GM18498 (cell line): Measurements from ENCODE around the gene POLE.

Experiments used
- ATAC-seq: cut with Tn5 transposase; IDR thresholded peaks from one replicate; pipeline ENCODE4 v1.9.1; 2021; ENCODE audit warnings: mild to moderate bottlenecking, moderate library complexity; ENCODE audit not compliant: unreplicated experiment

Gene POLE, protein sequence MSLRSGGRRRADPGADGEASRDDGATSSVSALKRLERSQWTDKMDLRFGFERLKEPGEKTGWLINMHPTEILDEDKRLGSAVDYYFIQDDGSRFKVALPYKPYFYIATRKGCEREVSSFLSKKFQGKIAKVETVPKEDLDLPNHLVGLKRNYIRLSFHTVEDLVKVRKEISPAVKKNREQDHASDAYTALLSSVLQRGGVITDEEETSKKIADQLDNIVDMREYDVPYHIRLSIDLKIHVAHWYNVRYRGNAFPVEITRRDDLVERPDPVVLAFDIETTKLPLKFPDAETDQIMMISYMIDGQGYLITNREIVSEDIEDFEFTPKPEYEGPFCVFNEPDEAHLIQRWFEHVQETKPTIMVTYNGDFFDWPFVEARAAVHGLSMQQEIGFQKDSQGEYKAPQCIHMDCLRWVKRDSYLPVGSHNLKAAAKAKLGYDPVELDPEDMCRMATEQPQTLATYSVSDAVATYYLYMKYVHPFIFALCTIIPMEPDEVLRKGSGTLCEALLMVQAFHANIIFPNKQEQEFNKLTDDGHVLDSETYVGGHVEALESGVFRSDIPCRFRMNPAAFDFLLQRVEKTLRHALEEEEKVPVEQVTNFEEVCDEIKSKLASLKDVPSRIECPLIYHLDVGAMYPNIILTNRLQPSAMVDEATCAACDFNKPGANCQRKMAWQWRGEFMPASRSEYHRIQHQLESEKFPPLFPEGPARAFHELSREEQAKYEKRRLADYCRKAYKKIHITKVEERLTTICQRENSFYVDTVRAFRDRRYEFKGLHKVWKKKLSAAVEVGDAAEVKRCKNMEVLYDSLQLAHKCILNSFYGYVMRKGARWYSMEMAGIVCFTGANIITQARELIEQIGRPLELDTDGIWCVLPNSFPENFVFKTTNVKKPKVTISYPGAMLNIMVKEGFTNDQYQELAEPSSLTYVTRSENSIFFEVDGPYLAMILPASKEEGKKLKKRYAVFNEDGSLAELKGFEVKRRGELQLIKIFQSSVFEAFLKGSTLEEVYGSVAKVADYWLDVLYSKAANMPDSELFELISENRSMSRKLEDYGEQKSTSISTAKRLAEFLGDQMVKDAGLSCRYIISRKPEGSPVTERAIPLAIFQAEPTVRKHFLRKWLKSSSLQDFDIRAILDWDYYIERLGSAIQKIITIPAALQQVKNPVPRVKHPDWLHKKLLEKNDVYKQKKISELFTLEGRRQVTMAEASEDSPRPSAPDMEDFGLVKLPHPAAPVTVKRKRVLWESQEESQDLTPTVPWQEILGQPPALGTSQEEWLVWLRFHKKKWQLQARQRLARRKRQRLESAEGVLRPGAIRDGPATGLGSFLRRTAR (N-terminal part only)

DNA sequence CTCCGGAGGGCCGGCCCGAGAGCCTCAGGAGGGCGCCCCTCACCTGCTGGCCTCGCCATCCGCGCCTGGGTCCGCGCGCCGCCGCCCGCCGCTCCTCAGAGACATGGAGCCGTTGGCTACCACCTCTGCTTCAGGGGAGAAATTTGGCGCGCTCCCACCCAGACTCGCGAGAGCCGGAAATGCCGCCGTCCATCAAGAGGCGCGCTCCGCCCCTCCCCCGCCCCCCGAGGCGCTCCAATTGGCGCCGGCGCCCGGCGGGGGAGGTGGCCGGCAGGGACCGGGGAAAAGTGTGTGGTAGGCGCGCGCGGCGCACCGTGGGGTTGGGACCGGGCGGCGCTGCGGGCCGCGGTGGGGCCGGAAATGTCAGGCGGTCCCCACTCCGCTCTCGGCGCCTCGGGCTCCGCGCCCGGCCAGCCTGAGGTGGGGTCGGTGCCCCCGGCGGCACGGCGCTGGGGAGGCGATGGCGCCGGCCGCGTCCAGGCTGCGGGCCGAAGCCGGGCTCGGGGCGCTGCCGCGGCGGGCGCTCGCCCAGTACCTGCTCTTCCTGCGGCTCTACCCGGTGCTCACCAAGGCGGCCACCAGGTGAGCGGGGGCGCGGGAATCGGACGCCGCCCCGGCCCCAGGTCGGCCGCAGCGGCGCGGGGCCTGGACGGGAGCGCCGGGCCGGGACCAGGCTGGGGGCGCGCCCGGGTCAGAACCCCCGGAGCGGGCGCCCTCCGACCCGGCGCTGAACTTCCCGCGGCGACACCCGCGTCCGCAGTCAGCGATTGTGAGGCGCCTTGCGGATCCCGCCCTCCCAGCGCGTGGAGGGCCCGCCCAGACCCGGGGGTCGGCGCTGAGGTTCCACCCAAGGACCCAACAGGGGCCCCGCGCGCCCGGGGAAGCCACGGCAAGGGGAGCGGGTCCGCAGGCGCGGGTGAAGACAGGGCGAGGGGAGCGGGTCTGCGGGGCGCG is at the start of gene POLE, which contains the start of gene PXMP2:
Gene POLE, minus strand, starts transcription at position 132 of the 954 bp plus-strand sequence. Its CDS starts 27 bp downstream, at position 105.
Gene PXMP2, plus strand, starts transcription at position 377 of the 954 bp plus-strand sequence. Its CDS starts 84 bp downstream, at position 461.
- peak; percentile 93 for ATAC-seq

DNA sequence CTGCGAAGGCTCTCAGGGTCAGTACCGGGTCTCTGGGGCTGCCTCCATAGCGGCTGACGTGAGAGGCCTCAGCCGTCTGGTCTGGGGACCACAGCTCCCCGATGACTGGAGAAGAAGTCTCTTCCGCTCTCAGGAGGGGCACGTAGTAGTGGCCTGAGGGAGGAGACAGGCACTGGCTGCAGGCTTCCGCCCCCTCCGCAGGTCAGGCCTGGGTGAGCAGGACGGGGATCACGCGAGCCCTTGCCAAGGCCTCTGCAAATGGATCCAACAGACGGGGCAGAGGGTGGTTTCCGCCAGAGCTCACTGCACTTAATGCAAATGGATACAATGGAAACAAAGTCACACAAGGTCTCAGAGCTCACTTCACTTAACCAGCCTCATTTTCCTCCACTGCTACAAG is 49.8 kb upstream of the POLE start:
- ATAC-seq: no peak

DNA sequence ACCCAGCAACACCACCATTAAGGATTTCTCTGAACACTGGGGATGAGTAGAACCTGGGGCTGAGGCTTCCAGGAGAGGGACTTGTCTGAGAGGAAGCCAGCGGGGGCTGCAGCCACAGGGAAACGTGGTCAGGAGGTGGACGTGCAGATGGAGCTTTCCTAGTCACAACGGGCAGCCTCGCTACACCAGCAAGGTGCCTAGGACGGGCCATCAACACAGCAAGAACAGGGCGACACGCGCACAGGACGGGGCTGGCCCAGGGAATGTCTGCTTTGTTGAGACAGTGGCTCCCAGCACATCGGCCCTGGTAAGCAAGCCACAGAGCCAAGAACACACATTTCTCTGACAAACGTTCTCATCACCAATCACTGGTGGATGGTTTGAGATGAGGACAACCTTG is 49.2 kb upstream of the POLE start:
- ATAC-seq: no peak

DNA sequence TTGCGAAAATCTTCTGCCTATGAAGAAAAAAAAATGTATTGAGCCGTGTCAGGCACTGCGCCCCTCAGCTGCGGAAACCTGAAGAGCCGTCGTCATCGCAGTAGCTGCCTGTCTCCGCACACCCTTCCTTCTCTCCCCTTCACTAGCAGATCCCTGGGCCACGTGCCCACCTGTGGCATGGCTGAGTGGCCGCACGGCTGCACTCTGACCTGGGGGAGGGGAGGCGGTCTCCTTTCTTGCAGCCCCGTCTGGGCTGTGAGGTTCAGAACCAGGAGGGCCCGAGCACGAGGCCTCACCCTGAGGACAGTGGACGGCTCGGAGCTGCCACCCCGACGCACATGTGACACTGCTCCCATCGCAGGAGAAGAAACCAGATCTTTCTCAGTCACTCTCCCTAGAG is 48.4 kb upstream of the POLE start:
- ATAC-seq: no peak

DNA sequence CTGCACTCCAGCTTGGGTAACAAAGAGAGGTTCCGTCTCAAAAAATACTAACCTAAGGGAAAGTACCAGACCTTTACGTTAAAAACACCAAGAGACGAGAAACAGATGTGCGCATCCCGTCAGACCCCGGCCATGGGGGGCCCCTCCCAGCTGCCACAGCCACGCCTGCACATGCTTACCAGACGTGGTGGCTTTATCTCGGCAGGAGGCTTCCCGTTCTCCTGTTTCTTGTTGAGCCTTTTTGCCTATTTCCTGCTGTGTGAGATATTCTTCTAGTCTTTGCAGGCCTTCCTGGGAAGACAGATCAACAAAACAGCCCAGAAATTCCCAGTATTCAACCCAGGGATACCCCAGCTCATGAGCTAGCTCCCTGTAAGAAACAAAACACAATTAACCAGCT is 47.1 kb upstream of the POLE start:
- no peak for ATAC-seq

DNA sequence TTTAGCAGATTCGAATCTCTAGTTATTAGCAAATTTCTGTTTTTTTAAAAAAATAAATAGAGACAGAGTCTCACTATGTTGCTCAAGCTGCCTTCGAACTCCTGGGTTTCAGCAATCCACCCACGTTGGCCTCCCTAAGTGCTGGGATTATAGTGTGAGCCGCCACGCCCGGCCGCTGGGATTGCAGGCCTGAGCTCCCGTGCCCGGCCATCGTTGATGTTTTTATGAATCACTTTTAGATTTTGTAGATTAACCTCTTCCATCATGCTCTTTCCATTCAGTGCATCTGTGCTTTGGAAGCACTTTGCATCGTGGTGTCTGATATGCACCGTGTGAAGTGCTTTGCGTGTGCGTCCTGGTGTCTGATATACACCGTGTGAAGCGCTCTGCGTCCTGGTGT is 44.4 kb upstream of the POLE start:
- ATAC-seq: no peak

DNA sequence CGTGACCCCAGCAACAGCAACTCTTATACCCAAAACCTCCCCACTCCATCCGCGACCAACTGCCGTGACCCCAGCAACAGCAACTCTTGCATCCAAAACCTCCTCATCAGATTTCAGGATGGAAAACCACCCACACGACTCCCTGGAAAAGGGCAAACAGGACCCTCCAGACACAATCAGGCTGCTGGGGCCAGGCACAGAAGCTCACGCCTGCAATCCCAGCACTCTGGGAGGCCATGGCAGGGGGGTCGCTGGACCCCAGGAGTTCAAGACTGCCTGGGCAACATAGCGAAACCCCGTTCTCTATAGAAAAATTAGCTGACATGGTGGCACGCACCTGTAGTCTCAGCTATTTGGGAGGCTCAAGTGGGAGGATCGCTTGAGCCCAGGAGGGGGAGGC is 43.2 kb upstream of the POLE start:
- ATAC-seq: no peak

DNA sequence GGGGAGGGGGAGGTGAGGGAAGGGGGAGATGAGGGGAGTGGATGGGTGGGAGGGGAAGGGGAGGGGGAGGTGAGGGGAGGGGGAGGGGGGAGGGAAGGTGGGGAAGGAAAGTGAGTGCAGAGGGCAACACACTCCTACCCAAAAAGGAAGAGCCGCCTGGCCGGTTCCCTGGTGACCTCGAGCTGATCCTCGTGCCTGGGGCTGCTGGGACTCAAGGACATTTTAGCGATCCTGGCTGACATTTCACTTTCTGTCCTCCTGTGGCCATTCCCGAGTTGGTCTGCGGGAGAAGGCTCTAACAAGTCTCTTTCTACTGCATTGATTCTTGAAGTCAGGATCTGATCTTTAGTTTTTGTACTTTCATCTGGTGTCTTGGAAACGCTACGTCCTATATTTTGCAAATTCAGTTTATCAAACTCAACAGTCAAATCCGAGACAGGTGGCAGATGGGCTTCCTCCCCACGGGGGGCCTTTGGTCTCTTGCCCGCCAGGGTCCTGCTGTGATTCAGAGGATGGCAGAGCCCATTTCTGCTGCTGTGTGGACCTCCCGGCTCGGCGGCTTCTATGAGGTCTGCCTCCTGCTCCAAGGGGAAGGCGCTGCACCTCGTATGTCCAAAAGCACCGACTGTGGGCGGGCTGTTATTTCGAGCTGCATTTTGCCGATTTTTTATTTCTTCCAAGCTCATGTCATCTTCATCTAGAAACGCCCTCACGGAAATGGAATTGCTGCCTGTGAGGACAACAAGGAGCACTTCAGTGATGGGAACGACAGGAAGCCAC is 42.6 kb upstream of the POLE start:
- no peak for ATAC-seq

DNA sequence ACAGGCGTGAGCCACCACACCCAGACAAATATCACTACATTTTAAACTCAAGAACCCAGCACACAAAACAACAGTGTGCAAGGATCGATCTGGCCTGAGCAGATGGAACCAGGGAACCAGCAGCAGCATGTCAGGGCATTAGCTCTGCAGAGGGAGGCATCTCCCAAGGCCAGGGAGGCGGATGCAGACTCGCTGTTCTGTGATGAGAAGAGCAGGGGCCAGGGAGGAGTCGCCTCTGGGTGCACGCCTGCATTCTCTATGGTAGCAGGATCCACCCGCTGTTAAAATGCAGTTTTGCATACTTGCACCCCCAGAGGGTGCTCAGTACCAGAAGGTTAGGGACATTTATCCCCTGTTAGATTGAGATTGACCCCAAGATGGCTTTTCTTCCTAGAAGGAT is 41.4 kb upstream of the POLE start:
- no peak for ATAC-seq

DNA sequence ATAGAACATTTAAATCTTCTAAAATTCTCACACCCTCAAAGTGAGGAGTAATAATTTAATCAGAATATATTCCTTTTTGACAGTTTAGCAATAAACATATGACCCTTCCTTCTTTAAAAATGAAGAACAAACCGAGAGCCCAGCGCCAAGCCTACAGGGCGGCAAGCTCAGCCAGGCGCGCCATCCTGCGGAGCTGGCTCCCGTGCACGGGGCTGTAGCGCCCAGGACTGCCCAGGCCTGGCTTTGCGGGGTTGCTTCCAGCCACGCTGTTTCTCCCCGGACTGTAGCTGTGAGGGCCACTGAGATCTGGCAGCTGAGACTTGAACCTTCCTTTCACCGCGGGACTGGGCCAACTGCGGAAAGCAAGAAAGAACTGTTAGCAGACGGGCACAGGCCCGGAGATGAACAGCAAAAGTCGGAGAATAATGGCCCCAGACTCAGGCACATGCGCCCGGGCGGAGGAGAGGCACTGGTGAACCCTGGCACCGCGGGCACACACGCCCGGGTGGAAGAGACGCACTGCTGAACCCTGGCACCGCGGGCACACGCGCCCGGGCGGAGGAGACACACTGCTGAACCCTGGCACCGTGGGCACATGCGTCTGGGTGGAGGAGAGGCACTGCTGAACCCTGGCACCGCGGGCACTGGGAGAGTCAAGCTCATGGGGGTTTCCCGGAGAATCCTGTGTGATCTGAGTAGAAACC is 40.1 kb upstream of the POLE start:
- ATAC-seq: no peak

DNA sequence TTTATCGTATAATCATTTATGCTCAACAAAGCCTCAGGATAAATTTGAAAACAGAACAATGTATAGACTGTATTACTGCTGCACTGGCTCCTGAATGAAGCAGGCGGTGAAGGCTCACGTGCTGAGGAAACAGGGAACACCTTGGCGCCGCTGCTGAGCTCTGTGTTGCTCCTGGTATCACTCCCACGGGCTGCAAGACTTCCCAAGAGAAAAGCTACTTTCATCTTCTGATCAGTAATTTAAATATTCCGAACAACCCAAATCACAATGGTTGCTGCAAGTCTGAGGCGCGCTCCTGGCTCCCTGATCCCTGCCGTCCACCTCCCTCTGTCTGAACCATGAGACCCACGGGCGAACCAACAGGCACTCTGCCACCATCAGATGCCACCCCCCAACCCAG is 39.2 kb upstream of the POLE start:
- no peak for ATAC-seq

DNA sequence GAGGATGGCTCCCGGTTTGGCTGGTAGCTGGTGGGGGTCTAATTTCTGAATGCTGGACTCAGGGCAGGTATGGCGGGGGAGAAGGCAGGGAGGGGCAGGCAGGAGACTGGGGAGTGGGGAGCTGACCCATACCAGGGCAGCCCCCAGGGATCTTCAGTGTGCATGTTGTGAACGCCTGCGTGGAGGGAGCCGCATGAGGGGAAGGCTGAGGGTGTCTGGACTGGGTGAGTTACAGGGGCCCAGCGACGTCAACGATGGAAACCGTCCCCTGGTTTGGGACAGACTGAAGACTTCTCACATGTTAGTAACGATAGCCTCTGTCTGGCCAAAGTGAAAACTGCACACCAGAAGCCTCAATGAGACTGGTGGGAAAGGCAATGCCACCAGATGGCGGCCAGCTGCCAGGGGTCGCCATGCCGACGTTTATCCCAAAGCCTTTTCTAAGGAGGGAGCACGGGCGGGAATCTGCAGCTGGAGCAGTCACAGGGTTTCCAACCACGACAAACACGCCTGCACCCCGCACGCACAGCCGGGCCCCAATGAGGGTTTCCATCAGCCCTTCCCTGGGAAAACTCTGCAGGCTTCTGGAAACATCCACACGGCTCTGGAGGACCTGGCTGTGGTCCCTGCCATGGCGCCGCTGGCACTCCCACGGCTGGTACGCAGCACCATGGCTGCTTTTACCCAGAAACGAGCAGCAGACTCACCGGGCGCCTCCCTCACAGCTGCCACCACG is 37.5 kb upstream of the POLE start:
- no peak for ATAC-seq

DNA sequence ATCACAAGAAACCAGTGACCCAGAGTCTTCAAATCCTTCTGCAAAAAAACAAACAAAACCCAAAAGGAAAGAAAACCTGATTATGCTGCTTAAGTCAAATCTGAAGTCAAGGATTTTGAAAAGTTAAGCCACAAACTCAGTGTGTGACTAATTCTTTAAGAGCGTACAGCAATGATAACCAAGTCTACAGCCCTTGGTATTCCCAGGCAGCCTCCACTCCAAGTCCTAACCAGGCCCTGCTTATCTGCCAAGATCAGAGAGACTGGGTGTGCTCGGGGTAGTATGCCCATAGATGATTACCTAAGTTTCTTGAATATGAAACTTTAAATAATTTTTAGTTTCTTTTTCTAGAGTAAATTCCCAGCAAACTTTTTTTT is 36.6 kb upstream of the POLE start:
- no peak for ATAC-seq

DNA sequence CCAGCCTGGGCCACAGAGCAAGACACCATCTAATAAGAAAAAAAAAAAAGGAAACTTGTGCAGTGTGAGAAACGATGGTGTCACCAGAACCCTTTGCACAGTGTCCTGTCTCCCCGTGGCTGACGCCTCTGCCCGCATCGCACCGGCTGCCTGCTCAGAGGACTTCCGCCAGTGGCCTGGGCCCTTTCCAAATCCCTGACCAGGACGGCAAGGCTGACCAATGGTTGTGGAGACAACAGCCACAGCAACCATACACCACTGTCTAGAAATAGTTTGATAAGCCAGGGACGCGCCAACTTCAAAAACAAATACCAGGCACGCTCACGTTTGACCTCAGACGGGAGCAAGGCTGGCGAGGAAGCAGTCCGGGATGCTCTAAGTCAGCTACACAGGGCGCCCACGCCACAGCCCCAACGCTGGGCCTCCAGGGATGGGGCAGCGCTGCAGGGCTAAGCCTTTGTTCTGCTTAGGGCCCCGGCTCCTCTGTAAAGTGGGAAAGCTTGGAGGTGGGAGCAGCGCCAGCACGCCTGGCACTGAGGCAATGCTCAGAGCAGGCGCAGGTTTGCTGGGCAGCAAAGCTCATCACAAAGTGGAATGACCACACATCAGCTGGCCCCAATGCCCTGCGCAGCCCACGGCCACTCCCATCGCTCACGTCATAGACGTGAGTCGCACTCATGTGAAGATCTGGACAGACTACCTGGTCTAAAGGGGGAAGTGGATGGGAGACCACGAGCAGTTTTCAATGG is 36.0 kb upstream of the POLE start:
- ATAC-seq: no peak

DNA sequence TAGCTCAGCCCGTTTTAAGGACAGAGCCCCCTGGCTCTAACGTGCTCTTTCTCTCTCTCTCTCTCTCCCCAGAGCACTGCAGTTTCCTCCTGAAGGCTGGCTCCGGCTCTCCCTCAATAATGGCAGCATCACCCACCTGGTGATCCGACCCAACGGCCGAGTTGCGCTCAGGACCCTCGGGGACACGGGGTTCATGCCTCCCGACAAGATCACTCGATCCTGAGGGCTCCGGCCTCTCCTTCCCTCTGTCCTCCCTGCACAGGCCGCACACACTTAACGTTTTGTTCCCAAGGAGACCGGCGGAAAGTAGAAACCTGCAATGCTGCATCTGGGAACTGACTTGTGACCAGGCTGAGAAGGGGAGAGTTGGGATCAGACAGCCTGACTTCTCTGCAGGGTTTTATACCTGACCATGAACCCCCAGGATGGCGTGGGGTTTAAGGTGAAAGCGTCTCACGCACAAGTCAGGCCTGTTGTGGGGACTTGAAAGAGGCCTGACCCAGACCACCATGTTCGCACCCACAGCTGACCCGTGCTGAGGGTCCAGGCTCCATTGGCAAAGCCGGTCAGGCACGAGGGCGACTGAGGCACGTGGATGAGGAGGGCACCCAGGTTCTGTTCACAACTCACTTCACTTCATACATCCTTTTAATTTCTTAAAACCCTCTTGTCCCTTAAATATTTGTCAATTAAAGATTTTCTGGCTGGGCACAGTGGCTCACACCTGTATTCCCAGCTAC is 33.6 kb upstream of the POLE start:
- ATAC-seq: no peak

DNA sequence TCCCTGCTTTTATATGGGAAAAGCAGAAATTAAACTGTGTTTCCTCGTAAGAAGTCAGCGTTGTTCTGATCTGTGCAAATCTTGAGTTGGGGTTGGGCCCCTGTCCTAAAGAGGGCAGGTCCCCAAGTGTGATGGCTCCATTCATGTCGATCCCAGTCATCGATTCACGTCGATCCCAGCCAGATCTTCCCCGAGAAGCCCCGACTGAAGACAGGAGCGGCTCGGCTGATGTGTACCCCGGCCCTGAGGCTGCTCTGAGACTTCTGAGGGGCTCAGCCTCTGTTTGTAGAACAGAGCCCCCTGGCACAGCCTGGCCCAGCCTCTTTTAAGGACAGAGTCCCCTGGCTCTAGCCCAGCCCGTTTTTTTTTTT is 32.8 kb upstream of the POLE start:
- ATAC-seq: no peak
